ENCODE results near the gene BABAM2.

- TF ChIP-seq CTCF (IDR thresholded peaks at IDR 0.05 in 4 of 5, conservative IDR thresholded peaks at IDR 0.05 in 1 of 5): no peak
- TF ChIP-seq POLR2A (IDR thresholded peaks at IDR 0.05): no peak
These were observed 769 bp upstream of the BABAM2 start for GRCh38 chr2:27889774-27890145.

All from gastrocnemius medialis (tissue), 4 donors.